Measurements from ENCODE around the gene RRP36.
A peak's percentile ranks its signal among the peaks of the same experiment; 100 is the strongest.

The RRP36 gene

DNA sequence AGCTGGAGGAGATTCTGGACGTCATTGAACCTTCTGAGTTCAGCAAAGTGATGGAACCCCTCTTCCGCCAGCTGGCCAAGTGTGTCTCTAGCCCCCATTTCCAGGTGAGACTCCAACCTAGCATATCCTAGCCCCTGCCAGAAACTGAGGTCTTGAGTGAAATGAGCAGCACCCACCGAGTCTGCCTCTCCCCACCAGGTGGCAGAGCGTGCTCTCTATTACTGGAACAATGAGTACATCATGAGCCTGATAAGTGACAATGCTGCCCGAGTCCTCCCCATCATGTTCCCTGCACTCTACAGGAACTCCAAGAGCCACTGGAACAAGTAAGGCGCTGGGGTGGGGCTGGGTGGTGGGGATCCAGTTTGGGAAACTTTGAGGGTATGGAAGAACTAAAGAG lies 12.3 kb upstream of the RRP36 start:
- no peak for DNase-seq

DNA sequence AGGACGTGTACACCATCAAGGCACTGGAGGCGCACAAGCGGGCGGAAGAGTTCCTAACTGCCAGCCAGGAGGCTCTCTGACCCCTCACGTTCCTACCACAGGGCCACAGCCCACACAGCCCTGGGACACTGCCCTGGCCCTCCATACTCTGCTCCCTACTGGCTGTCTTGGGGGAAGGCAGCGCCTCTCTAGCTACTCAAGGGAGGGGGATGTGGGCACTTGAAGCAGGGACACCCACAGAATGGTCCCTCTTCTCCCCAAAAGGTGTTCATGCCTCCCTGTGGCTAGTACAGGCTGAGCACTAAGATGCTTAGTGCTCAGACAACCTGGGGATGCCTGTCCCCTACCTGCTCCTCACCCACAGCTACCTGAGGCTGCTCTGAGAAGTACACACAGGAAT lies 10.2 kb upstream of the RRP36 start:
- DNase-seq: no peak

DNA sequence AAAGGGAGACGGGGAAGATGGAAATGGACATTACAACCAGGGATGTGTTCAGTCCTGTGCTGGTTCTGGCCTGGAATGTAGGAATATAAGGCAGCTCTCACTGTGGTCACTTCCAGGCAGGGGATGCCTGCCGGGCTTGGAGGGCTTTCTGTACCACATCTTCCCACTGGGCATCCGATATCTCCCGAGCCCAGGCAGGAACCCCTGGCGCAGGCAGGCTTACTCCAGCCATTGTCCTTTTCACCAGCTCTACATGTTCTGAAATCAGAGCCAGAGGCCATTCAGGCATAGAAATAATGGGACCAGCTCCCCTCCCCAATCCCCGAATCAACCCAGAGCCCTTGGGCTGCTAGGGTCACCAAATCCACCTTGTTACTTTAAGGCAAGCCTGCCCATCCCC lies 9.1 kb upstream of the RRP36 start:
- DNase-seq: no peak

DNA sequence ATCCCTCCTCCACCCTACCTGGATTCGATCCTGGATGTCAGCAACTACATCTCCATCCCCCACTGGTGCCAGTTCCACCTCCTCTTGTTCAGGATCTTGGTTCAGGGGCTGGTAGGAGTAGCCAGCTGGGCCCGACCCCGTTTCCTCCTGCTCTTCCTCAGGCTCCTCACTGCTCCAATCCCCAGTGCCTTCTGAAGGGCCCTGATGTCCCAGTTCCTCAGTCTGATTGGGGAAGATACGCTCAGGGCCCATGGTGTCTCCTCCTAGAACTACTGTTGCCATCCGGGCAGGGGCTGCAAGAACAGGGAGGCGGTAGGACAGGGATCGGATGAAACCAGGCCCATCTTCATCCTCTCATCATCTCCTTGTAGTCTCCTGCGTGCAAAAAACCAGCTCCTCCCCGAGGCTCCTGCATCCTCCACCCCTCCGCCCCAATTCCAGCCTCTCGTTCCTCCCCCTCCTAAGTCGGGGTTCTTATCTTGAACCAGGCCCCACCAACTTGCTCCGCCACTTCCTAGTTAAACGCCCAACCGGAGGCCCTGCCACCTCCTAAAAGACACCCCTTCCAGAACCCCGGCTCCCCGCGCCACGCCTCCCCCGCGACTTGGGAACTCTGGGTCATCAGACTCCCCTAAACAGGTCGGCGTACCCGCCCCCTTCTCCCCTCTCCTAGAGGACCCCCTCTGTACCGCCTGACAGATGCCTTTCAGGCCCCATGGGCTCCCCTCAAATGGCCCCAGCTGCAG lies 8.2 kb upstream of the RRP36 start:
- no peak for DNase-seq

DNA sequence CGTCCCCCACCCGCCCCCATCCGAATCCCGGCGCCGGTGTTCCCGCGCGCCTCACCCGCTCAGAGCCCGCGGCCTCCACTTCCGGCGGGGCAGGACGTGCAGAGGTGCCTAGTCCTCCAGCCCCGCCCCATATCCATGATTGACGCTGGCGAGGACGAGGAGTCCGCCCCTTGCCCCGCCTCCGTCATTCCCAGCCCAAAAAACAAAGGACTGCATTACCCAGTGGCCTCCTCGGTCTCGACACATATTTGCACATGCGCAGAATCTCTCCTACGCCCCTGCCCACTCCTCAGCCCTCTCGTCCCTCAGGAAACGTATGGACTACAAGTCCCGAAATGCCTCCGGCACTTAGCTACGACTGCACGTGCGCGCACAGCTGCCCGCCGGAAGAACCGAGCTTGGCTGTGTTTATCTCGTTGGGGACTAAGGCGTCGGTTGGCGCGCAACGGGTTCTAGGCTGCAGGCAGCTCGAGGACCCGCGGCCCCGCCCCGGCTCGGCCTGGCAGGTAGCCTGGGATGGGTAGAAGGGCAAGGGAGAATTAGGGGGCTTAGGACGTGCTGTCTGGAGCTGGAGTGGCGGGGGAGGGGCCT lies 7.5 kb upstream of the RRP36 start, which contains the start of the genes KLHDC3 and MEA1:
Gene KLHDC3, plus strand, starts transcription at position 407 of the 591 bp plus-strand sequence. CDS start 2,944 bp downstream, outside the sequence.
Gene MEA1, minus strand, starts transcription at position 104 of the 591 bp plus-strand sequence. CDS start 133 bp downstream, outside the sequence.
- peak; percentile 96 to 98 for DNase-seq

DNA sequence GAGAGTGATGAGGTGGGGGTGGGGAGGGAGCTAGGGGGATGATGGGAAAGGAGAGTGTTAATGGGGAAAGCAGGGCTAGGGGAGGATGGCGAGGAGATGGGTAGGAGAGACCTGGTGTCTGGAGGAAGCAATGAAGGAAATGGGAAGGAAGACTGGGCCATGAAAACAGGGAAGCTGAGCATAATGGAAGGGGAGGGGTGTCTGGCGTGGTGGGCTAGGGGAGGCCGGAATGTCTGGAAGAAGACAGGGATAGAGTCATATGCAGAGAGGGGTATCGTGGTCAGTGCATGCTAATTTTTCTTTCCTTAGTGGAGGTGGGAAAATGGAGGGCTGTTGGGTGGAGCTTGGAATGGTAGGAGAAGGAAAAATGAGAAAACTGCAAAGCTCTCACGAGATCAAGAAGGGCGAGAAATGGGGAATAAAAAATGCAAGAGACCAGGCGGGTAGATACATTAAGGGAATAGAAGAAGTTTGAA lies 7.0 kb upstream of the RRP36 start:
- no peak for DNase-seq

DNA sequence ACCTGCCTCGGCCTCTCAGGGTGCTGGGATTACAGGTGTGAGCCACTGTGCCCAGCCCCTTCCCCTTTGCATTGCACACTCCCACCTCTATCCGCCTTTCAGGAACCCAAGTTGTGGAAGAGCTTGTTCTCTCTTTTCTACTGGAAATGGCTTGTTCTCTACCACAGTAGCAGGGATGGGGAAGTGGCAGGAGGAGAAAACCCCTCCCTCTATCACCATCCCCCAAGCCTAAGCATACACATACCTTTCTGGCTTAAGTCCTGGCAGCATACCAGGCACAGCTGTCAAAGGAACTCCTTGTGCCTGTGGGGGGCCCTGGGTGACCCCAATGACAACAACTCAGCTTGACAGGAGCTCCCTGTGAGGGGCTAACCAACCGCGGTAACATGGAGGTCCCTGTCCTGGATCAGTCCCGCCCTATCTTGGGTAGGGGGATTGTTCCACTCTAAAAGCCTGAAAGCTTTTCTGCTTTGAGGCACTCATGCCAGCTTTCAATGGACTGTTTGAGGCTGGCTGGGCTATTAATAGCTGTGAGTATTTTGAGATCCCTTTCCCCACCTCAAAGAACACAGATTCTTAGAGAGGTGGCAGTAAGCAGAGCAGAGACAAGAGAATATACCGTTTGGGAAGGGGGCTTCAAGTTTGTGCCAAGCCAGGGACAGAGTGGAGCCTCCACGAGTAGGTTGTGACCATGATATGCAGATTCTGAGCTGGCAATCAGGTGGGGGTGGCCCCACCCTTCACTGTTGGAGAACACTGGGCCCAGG lies 5.1 kb upstream of the RRP36 start:
- no peak for DNase-seq

DNA sequence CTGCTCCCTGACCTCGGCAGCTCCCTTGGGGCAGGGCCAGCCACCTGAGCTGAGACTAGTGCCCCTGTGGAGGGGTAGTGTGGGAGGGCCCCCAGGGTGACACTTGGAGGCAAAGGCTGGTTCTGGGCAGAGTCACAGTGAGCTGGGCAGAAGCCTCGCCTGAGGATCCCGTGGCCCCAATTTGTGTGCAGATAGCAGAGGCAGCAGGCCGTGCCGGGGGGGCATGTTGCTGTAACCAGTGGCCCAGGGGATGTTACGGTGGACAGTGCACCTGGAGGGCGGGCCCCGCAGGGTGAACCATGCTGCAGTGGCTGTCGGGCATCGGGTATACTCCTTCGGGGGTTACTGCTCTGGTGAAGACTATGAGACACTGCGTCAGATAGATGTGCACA lies 4.5 kb upstream of the RRP36 start:
- no peak for DNase-seq

DNA sequence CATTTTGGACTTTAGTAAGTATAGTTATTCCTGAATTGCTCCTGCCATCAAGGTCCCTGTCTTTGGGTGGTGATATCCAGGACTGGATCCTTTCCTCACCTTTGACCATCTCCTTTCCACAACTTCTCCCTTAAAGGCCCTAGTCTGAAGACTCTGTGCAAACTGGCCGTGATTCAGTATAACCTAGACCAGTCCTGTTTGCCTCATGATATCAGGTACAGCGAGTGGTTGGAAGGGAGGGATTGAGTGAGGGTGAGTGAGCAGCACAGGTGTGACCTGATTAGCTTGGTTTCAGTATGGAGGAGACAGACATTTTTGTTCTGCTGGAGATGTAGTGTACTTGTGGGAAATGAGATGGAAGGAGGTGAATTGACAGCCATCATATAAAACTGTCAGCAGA lies 2.3 kb upstream of the RRP36 start:
- DNase-seq: no peak

DNA sequence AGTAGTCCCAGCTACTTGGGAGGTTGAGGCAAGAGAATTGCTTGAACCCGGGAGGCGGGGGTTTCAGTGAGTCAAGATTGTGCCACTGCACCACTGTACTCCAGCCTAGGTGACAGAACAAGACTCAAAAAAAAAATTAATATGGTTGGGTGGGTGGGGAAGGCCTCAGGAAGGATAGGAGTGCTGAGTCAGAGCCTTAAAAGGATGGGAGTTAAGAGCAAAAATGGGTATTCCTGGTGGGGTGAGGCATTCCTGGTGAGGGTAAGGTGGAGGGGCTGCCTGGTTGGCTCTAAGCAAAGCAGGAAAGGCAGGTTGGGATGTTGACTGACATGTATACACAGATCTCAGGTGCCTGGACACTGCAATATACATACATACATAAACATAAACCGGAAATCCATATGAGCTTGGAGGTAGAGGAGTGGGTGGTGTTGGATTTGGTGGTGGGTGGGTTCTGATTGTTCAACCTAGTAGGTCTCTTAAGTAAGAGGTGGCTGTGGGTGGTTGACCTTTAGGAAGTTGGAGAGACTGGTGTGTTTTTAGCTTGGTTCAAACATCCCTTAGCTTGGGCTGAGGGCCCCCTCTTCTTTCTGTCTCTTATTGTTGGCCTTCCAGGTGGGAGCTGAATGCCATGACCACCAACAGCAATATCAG lies 1.2 kb upstream of the RRP36 start:
- DNase-seq: no peak

DNA sequence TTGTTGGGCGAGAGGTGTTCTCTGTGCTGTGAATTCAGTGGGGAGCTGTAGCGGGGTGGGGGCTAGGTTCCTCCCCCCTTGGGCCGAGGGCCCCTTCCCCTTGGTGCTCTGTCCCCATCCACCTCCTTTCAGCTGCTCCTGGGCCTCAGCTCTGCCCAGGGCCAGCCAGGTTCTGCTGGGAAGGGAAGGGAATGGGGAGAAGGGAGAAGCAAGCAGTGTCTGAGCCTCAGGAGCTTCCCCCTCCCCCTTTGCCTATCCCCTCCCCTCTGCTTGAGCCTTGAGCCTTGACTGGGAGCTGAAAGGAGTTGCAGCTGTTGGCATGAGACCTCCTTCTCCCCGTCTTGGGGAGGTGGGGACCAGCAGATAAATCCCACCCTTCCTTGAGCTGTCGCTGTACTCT lies 576 bp upstream of the RRP36 start:
- DNase-seq: no peak

DNA sequence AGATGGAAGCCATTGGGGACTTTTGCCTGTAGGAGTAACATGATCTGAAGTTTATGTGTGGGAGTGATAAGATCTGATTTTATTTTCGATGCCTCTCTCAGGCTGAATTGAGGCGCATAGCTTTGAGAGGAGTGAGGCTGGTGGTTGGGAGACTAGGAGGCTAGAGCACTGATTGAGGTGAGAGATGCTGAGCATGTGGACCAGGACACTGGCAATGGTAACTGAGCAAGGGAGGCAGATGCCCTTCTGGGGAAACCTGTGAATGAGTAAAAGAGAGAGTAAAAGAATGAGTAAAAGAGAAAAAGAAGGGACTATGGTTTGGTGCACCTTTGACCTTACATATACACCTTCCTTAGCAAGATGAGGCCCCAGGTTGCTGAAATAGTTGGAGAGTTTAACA lies 3.0 kb downstream of the RRP36 start:
- DNase-seq: no peak

DNA sequence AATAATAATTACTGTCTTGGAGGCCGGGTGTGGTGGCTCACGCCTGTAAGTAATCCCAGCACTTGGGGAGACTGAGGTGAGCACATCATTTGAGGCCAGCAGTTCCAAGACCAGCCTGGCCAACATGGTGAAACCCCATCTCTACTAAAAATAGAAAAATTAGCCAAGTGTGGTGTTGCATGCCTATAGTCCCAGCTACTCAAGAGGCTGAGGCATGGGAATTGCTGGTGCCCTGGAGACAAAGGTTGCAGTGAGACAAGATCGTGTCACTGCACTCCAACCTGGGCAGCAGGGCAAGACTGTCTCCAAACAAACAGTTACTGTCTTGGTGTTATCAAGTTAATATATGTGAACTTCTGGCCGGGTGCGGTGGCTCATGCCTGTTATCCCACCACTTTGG lies 4.9 kb downstream of the RRP36 start:
- no peak for DNase-seq

DNA sequence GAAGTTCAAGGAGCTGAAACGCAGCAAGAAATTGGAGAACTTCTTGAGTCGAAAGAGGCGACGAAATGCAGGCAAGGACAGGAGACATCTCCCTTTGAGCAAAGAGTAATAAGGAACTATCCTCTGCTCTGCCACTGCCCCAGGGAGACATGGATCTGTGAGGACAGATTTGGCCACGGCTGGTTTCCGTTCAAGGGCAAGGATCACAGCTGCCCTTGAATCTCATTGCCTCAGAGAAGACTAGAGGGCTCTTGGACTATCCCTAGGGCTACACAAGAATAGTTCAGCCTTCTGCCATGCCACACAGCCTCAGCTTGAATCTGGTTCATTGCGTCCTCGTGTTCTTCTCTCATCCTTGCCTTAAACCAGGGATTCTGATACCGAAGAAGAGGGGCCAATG lies 7.7 kb downstream of the RRP36 start:
- DNase-seq: no peak

DNA sequence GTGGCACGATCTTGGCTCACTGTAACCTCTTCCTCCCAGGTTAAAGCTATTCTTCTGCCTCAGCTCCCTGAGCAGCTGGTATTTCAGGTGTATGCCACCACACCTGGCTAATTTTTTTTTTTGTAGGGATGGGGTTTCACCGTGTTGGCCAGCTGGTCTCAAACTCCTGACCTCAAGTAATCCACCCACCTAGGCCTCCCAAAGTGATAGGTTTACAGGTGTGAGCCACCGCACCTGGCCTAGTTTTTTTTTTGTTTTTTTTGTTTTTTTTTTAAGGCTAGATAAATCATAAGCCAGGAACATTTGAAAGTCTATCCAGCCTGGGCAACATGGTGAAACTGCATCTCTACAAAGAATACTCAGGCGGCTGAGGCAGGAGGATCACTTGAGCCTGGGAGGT lies 10.9 kb downstream of the RRP36 start:
- no peak for DNase-seq

DNA sequence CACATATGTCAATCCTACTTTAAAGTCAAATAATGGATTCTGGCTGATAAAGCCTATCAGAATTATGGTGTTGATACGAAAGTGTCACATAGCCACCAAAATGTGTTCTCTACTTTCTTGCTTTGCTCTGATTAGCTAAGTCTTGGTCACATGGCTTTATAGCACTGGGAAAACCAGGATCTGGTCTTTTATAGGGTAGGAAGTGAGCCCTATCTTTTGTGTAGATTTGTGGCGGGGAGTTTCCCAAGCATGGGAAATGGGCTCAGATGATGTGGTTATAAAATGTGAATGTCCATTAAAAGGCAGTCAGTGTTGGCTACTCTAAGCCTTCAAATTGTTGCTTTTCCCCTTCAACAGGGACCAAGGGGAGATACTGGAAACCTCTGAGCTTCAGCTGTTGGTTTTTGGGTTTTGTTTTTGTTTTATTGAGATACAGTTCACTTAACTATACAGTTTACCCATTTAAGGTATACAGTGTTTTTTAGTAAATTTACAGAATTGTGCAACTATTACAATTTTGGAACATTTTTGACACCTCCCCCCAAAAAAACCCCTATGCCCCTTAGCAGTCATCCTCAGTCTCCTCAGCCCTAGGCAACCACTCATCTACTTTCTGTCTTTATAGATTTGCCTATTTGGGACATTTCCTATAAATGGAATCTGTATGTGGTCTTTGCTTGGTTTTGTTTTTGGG lies 12.2 kb downstream of the RRP36 start:
- DNase-seq: no peak

DNA sequence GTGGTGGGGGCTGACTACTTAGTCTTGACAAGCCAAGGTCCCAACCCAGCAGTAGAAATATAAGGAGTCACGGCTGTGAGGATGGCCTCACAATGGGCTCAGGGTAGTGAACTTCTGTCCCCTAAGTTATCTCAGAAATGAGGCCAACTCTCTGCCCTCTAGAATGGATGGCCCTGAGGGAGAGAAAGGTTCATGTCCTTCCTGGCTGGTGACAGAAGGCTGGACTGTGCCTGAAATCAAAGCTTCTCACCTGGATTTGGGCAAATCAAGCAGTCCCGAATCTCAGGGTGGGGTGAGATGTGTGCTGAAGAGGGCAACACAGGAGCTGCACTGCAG lies 12.7 kb downstream of the RRP36 start:
- no peak for DNase-seq

DNA sequence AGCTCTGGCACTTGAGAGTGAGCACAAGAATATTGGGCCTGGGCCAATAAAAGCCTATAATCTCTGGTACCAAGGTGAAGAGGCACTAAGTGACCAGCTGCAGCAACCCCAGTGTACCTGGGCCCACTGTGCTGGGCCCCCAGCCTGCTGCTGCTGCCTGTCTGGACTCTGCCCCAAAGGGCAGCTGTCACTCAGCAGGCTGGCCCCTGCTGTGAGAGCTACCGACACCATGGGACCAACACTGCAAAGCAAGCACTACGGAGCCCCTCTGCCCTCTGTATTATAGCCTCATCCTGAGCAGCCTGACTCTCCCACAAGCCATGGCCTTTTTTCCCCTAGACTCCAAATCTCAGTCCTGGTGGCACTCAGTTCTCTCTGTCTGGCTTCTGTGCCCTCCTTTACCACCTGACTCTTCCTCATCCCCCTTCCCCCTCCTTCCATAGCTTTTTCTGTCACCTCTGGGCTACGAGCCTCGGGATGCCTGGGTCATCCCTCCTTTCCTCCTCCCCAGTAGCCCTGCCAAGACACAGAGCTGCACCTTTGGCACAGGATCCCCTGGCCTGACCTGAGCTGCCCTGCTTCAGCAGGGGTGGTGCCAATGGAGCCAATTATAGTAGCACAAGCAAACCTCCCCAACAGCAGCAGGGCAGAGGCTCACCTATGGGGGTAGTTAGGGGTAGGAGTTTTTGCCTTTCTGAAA lies 14.2 kb downstream of the RRP36 start:
- DNase-seq: no peak

DNA sequence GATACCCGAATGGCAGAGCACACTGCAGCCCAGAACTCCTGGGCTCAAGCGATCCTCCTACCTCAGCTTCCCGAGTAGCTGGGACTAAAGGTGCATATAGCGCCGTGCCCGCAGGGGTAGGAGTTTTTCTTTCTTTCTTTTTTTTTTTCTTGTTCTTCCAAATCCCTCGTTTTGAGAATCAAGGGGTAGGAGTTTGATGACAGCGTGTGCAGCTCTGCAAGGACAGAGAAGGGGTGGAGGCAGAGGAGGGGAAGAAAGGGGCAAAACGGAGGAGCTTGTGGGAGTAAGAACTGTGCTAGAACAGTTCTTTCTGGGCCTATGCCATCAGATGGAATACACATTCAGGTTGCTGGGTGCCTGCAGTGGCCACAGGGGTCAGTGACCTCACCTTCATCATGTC lies 15.3 kb downstream of the RRP36 start:
- no peak for DNase-seq

DNA sequence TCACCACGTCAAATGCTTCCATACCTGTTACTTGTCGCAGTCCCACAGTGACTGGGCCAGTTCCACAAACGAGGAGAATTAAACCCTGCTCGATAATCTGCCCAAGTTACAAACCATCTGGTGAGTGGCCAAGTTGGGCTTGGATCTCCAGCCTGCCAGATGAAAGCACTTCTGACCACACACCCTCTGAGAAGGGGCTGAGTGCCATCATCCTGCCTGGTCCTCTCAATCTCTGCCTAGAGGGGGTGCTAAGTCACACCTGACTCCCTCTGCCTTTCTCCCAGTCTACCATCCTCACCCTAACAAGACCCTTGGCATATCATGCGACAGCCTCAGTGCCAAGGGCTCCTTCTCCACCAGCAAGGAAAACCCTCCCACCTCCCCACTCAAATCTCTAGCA lies 15.8 kb downstream of the RRP36 start:
- no peak for DNase-seq

DNA sequence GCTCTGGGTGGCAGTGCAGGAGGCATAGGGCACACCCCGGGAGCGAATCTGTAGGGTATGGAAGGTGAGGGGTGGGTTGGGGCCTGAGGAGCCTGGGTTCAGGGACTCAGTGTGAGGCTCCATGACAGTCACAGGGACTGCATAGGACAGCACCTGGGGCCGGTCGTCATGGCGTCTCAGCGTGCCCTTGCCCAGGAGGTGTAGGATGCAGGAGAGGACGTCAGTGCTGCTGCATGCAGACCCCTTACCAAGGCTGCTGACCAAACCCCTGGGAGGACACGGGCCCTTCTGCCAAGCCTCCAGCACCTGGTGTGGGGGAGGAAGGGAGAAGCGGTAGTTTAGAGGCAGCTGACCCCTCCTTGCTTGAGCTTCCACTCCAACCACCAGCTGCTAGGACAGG lies 16.3 kb downstream of the RRP36 start:
- DNase-seq: no peak

DNA sequence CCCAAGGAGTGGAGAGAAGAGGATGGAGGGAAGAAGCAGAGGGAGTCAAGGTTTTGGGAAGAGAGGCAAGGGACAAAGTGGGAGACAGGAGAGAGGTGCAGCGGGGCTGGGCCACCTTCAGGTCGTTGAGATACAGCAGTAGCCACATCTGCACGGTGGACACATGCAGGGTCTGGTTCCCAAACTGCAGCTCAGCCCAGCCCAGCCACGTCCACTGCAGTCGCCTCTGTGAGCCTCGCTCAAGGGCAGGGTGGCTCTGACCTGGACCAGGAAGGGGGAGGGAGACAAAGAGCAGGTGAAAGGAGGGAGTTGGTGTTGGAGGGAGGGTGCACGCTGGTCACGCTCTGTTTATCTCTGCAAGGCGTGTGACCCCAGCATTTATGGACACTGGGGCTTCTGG lies 17.3 kb downstream of the RRP36 start:
- no peak for DNase-seq

Measured in stimulated activated CD4-positive, alpha-beta T cell treated with anti-CD3 and anti-CD28 coated beads, Interleukin-2, amount 100 ng/mL, for 48 hours (primary cell).